Measurements from ENCODE around the gene ZCCHC7. TPM values are rescaled to one million over a fixed set of nuclear protein-coding genes. Genes with fewer than 3 reads are reported as not detected.
"Not testable (repeated sequence)": the region's sequence is repeated elsewhere in the genome, so short reads cannot be mapped to it uniquely, and the experiment has no call there.

Gene ZCCHC7
- total RNA-seq (2021; ENCODE audit: unreplicated experiment) (31.2 TPM), Bru-seq, nascent RNA (percentile 89 among the genes with signal in this experiment), BruChase-seq, experiment 1, labeled RNA remaining after a 6-hour chase (percentile 76 among the genes with signal in this experiment), BruChase-seq, experiment 2, labeled RNA remaining after a 2-hour chase (percentile 89 among the genes with signal in this experiment)
- 17.9 and 23.6 TPM in 2 replicates for polyA plus RNA-seq (2012)
- long read RNA-seq, transcript ZCCHC7-202 (9 exons, 2,619 nt): major isoform, 13 of 53 reads
- long read RNA-seq, partial matches to known transcripts: 11 of 53 reads
- long read RNA-seq, other reads (novel, unspliced or antisense): 29 of 53 reads

- Histone ChIP-seq H3K4me2 (ENCODE audit: low read length) (peak within 1 kb of the TSS; percentile 69), H3K9ac (ENCODE audit: low read length) (peak within 1 kb of the TSS; percentile 91), H3K9me2 (ENCODE audit: insufficient read depth) (no peaks in the 10 kb centered on the region), H3K4me3 (replicated peaks in 1 of 2; ENCODE audit: low read depth in 1 of 2, low read length in 2 of 2) (peak within 1 kb of the TSS; percentile 82 to 86), H3K27me3 (ENCODE audit: insufficient read depth, low read length) (no peaks in the 10 kb centered on the region), H4K20me1 (ENCODE audit: insufficient read depth) (no peaks in the 10 kb centered on the region), H2AFZ (ENCODE audit: low read depth, low read length, poor library complexity, severe bottlenecking) (peak within 1 kb of the TSS; percentile 83), H3K79me2 (ENCODE audit: insufficient read depth, low read length) (peaks cover 47% of the 10 kb centered on the region), H3K9me3 (ENCODE audit: control insufficient read depth in 1 of 2, insufficient read depth in 1 of 2, low read depth in 1 of 2, low read length in 2 of 2) (no peaks in the 10 kb centered on the region), H3K27ac (ENCODE audit: low read depth, low read length) (peak within 1 kb of the TSS; percentile 68), H3K36me3 (ENCODE audit: control insufficient read depth in 1 of 2, insufficient read depth in 2 of 2, low read length in 2 of 2) (no peaks in the 10 kb centered on the region), H3K4me1 (ENCODE audit: control insufficient read depth in 1 of 2, insufficient read depth in 2 of 2, low read length in 2 of 2) (peaks cover 5 to 13% of the 10 kb centered on the region in 2 experiments)
- RAD21 ChIA-PET (ENCODE audit: low non-redundant PET in 1 of 2, low total read pairs in 2 of 2, uncharacterized antibody in 2 of 2, unreplicated experiment in 2 of 2): interaction anchor here in 1 of 2 experiments (0.5 kb wide), 1 partner anchor 10 kb away, joined by 3 read pairs; no protein-coding TSS in a partner anchor
- CTCF ChIA-PET: interaction anchor here (1.6 kb wide), 1 partner anchor 210 kb away, joined by 3 read pairs; no protein-coding TSS in a partner anchor
- TSS peak; percentile 95 for BruUV-seq (replicated peaks)
- DNase-seq (ENCODE audit: low read depth, low spot score): peak; percentile 86
- peak; percentile 98 for ATAC-seq
- TF ChIP-seq MAX (IDR thresholded peaks at IDR 0.05) (peak; percentile 100), EZH2phosphoT487 (IDR thresholded peaks at IDR 0.05; ENCODE audit: borderline replicate concordance) (no peak), SIN3A (IDR thresholded peaks at IDR 0.05; ENCODE audit: low read depth) (peak; percentile 79), POLR2A (IDR thresholded peaks at IDR 0.05; ENCODE audit: borderline replicate concordance, extremely low read depth, insufficient read depth, insufficient read length) (peak; percentile 33), EZH2 (IDR thresholded peaks at IDR 0.05) (no peak), POLR2AphosphoS5 (IDR thresholded peaks at IDR 0.05; ENCODE audit: low read depth, low read length) (peak; percentile 78), SP1 (IDR thresholded peaks at IDR 0.05; ENCODE audit: low read depth) (peak; percentile 61), YY1 (IDR thresholded peaks at IDR 0.05; ENCODE audit: extremely low read depth, insufficient replicate concordance, low read depth, low read length) (no peak), ZFX (IDR thresholded peaks at IDR 0.05) (peak; percentile 36; the same call in 1 of the 2 replicates), SRF (IDR thresholded peaks at IDR 0.05; ENCODE audit: low read depth) (0 out of 2 replicates have a peak, but pooled peaks have one; percentile 32), CBX3 (IDR thresholded peaks at IDR 0.05; ENCODE audit: low read depth) (peak; percentile 100), ELF1 (IDR thresholded peaks at IDR 0.05; ENCODE audit: borderline replicate concordance, low read depth) (peak; percentile 83)
- POLR2A ChIA-PET: interaction anchor here (1.2 to 1.5 kb wide), 2 partner anchors 9 to 15 kb away, joined by 3 to 4 read pairs; no protein-coding TSS in a partner anchor
- intact Hi-C loops (cut with micrococcal nuclease): no loop called here
Measured at GRCh38 chr9:37119907-37120842, at the start of gene ZCCHC7. Gene ZCCHC7 (plus strand): TSS chr9:37120574.

GRCh38 chr9:37074790-37075189, 45.6 kb upstream of the ZCCHC7 start:
- H3K36me3 ChIP-seq (ENCODE audit: control insufficient read depth in 1 of 2, insufficient read depth in 2 of 2, low read length in 2 of 2); H3K4me1 ChIP-seq (ENCODE audit: control insufficient read depth in 1 of 2, insufficient read depth in 2 of 2, low read length in 2 of 2); DNase-seq (ENCODE audit: low read depth, low spot score); H3K79me2 ChIP-seq (ENCODE audit: insufficient read depth, low read length); H3K27ac ChIP-seq (ENCODE audit: low read depth, low read length); H3K4me3 ChIP-seq (replicated peaks in 1 of 2; ENCODE audit: low read depth in 1 of 2, low read length in 2 of 2); intact Hi-C loops (cut with micrococcal nuclease); ATAC-seq; H3K27me3 ChIP-seq (ENCODE audit: insufficient read depth, low read length); H3K9me2 ChIP-seq (ENCODE audit: insufficient read depth); H3K9me3 ChIP-seq (ENCODE audit: control insufficient read depth in 1 of 2, insufficient read depth in 1 of 2, low read depth in 1 of 2, low read length in 2 of 2); RAD21 ChIA-PET (ENCODE audit: low non-redundant PET in 1 of 2, low total read pairs in 2 of 2, uncharacterized antibody in 2 of 2, unreplicated experiment in 2 of 2); BruUV-seq (replicated peaks); CTCF ChIA-PET; H2AFZ ChIP-seq (ENCODE audit: low read depth, low read length, poor library complexity, severe bottlenecking); H3K9ac ChIP-seq (ENCODE audit: low read length); H3K4me2 ChIP-seq (ENCODE audit: low read length); POLR2A ChIA-PET; H4K20me1 ChIP-seq (ENCODE audit: insufficient read depth): not testable (repeated sequence)

All from HCT116 (cell line).